Endodermal cell (in vitro differentiated cells): ENCODE measurements around the gene PER1. TPM values are rescaled to one million over a fixed set of nuclear protein-coding genes. Genes with fewer than 3 reads are reported as not detected.
"Not testable (repeated sequence)": the region's sequence is repeated elsewhere in the genome, so short reads cannot be mapped to it uniquely, and the experiment has no call there.

Experiments used
- DNase-seq: peaks from one replicate; pipeline ENCODE4 v3.0.0-alpha.2; 2017
- H3K27ac ChIP-seq: 2 replicates; pipeline ENCODE4 v1.5.1; 2013; ENCODE audit warnings: mild to moderate bottlenecking, low read depth, low read length, moderate library complexity
- H3K27me3 ChIP-seq: 2 replicates; pipeline ENCODE4 v1.6.1; 2013; ENCODE audit warnings: mild to moderate bottlenecking, low read length, moderate library complexity; ENCODE audit not compliant: insufficient read depth, control insufficient read depth, poor library complexity, severe bottlenecking
- H3K36me3 ChIP-seq: 2 replicates; pipeline ENCODE4 v1.7.0; 2013; ENCODE audit warnings: mild to moderate bottlenecking, low read length, moderate library complexity; ENCODE audit not compliant: control insufficient read depth, insufficient read depth
- H3K4me1 ChIP-seq: one replicate; pipeline ENCODE4 v1.7.0; 2013; ENCODE audit warnings: low read length; ENCODE audit not compliant: control insufficient read depth, insufficient read depth
- H3K4me3 ChIP-seq: 2 replicates; pipeline ENCODE4 v1.5.1; 2013; ENCODE audit warnings: mild to moderate bottlenecking, low read length, moderate library complexity
- H3K9ac ChIP-seq: 2 replicates; pipeline ENCODE4 v1.6.1; 2013; ENCODE audit warnings: mild to moderate bottlenecking, low read length, moderate library complexity; ENCODE audit not compliant: poor library complexity, severe bottlenecking; ENCODE audit errors: extremely low read depth
- H3K9me3 ChIP-seq: 2 replicates; pipeline ENCODE4 v1.6.1; 2013; ENCODE audit warnings: mild to moderate bottlenecking, low read length, moderate library complexity; ENCODE audit not compliant: control insufficient read depth
- H3K27ac Mint-ChIP-seq: 2 replicates; pipeline ENCODE4 v1.8.0; 2020; ENCODE audit warnings: mixed read lengths
- H3K27me3 Mint-ChIP-seq: 2 replicates; pipeline ENCODE4 v1.8.0; 2021; ENCODE audit warnings: mild to moderate bottlenecking, mixed read lengths; ENCODE audit not compliant: insufficient read depth
- H3K36me3 Mint-ChIP-seq: 2 replicates; pipeline ENCODE4 v1.8.0; 2020; ENCODE audit warnings: low read depth, mixed read lengths
- H3K4me1 Mint-ChIP-seq: 2 replicates; pipeline ENCODE4 v1.8.0; 2020; ENCODE audit warnings: mixed read lengths
- H3K4me3 Mint-ChIP-seq: 2 replicates; pipeline ENCODE4 v1.8.0; 2020; ENCODE audit warnings: mild to moderate bottlenecking, moderate library complexity, mixed read lengths
- H3K9me3 Mint-ChIP-seq: 2 replicates; pipeline ENCODE4 v1.8.0; 2020; ENCODE audit warnings: mild to moderate bottlenecking, mixed read lengths
- CTCF ChIP-seq: fragments of 200-600 bp; sonication (generic); conservative IDR thresholded peaks from 2 replicates; pipeline ENCODE4 v1.5.0; 2021; ENCODE audit warnings: antibody characterized with exemption, mild to moderate bottlenecking
- WGBS, 2 experiments: methylation state at CpG; one replicate each; pipeline versions ENCODE4 v1.1.5 to v1.1.7; 2013; ENCODE audit warnings: missing lambda C conversion rate in 2 of 2, mixed read lengths in 1 of 2; ENCODE audit not compliant: insufficient coverage in 1 of 2, insufficient read length in 1 of 2; 5-methylcytosine and 5-hydroxymethylcytosine counted together
- total RNA-seq, 2 donors: library from RNA; stranded (reverse); fragmentation: NEBNext Ultra II Directional in 1 of 2; extraction: Animal tissue kit (Norgen Biotek cat#: 25700) in 1 of 2; gene quantifications; 2 replicates in 1 of 2; 3 replicates in 1 of 2; pipeline ENCODE4 v1.2.1, GENCODE V29; 2021

Gene PER1
- total RNA-seq, 2 donors from 2014 or later: 38.3 to 53.7 TPM

- peak overlapping the region; percentile 100 for H3K27ac Mint-ChIP-seq
- peak overlapping the region; percentile 87 for H3K4me3 Mint-ChIP-seq
- Histone ChIP-seq H3K36me3 (no peaks in the 10 kb centered on the region), H3K27ac (peak overlapping the region; percentile 92), H3K4me1 (peaks cover 14% of the 10 kb centered on the region), H3K9ac (peak overlapping the region; percentile 82), H3K27me3 (no peaks in the 10 kb centered on the region), H3K4me3 (peak overlapping the region; percentile 81), H3K9me3 (no peaks in the 10 kb centered on the region)
- 1 to 2% methylated on average over 21 to 23 of the region's 23 CpGs for WGBS, 2 experiments
- DNase-seq: peak; percentile 94
- H3K9me3 Mint-ChIP-seq: no peaks in the 10 kb centered on the region
- H3K4me1 Mint-ChIP-seq: peaks cover 26% of the 10 kb centered on the region
- TF ChIP-seq CTCF: no peak
- no peaks in the 10 kb centered on the region for H3K36me3 Mint-ChIP-seq
- H3K27me3 Mint-ChIP-seq: no peaks in the 10 kb centered on the region
Measured at GRCh38 chr17:8173056-8173870, 21.1 kb upstream of the PER1 start.

DNA sequence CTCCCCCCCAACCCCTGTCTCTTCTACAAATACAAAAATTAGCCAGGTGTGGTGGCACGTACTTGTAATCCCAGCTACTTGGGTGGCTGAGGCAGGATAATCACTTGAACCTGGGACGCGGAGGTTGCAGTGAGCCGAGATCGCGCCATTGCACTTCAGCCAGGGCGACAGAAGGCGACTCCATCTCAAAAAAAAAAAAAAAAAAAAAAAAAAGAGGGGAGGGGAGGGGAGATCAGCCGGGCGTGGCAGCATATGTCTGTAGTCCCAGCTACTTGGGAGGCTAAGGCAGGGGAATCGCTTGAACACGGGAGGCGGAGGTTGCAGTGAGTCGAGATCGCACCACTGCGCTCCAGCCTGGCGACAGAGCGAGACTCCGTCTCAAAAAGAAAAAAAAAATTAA, 18.0 kb upstream of the PER1 start:
- not testable (repeated sequence) for H3K36me3 ChIP-seq, H3K27ac ChIP-seq, H3K27me3 Mint-ChIP-seq, H3K27ac Mint-ChIP-seq, H3K4me3 Mint-ChIP-seq, H3K27me3 ChIP-seq, H3K4me1 ChIP-seq, H3K36me3 Mint-ChIP-seq, DNase-seq, H3K4me3 ChIP-seq, H3K9ac ChIP-seq, H3K9me3 ChIP-seq, H3K9me3 Mint-ChIP-seq
- H3K4me1 Mint-ChIP-seq: peaks cover 16% of the 10 kb centered on the region
- WGBS, 2 experiments: 89 to 92% methylated on average over 12 to 13 of the region's 19 CpGs

GRCh38 chr17:8167526-8167925, 15.3 kb upstream of the PER1 start:
- Histone ChIP-seq H3K36me3 (no peaks in the 10 kb centered on the region), H3K9me3 (no peaks in the 10 kb centered on the region), H3K27ac (no peak overlapping the region), H3K9ac (no peak overlapping the region), H3K4me1 (peaks cover 9% of the 10 kb centered on the region), H3K27me3 (no peaks in the 10 kb centered on the region), H3K4me3 (no peak overlapping the region)
- Mint-ChIP-seq H3K27ac (no peak overlapping the region), H3K4me3 (no peak overlapping the region), H3K4me1 (peaks cover 27% of the 10 kb centered on the region), H3K27me3 (no peaks in the 10 kb centered on the region), H3K9me3 (no peaks in the 10 kb centered on the region), H3K36me3 (no peaks in the 10 kb centered on the region)
- TF ChIP-seq CTCF: no peak
- WGBS, 2 experiments: 90 to 92% methylated on average over 2 to 3 of the region's 3 CpGs
- no peak for DNase-seq
